Immature natural killer cell (primary cell): ENCODE results near the gene ITIH4. TPM values are rescaled to one million over a fixed set of nuclear protein-coding genes. Genes with fewer than 3 reads are reported as not detected.

Experiments
- DNase-seq, 3 donors: peaks; one replicate each; pipeline ENCODE4 v3.0.0; 2022; ENCODE audit warnings: mixed read lengths in 1 of 3
- H3K27ac Mint-ChIP-seq, 6 donors: one replicate each; pipeline ENCODE4 v1.8.0; 2020; ENCODE audit warnings: mixed read lengths in 6 of 6, mild to moderate bottlenecking in 5 of 6, inconsistent platforms in 4 of 6, moderate library complexity in 3 of 6
- H3K27me3 Mint-ChIP-seq, 3 donors: one replicate each; pipeline ENCODE4 v1.8.0; 2020 to 2021; ENCODE audit warnings: low read depth in 3 of 3, mild to moderate bottlenecking in 3 of 3, mixed read lengths in 3 of 3, moderate library complexity in 3 of 3, inconsistent platforms in 1 of 3
- H3K36me3 Mint-ChIP-seq, 3 donors: one replicate each; pipeline ENCODE4 v1.8.0; 2020; ENCODE audit warnings: mixed read lengths in 3 of 3, inconsistent platforms in 2 of 3, mild to moderate bottlenecking in 2 of 3
- H3K4me1 Mint-ChIP-seq, 2 donors: one replicate each; pipeline ENCODE4 v1.8.0; 2020; ENCODE audit warnings: inconsistent platforms in 2 of 2, mild to moderate bottlenecking in 2 of 2, mixed read lengths in 2 of 2, moderate library complexity in 1 of 2
- H3K4me3 Mint-ChIP-seq, 5 donors: one replicate each; pipeline ENCODE4 v1.8.0; 2020; ENCODE audit warnings: mild to moderate bottlenecking in 5 of 5, mixed read lengths in 5 of 5, inconsistent platforms in 3 of 5, moderate library complexity in 3 of 5
- H3K9me3 Mint-ChIP-seq, 6 donors: one replicate each; pipeline ENCODE4 v1.8.0; 2020; ENCODE audit warnings: mild to moderate bottlenecking in 6 of 6, mixed read lengths in 6 of 6, inconsistent platforms in 4 of 6, moderate library complexity in 3 of 6
- polyA plus RNA-seq, 3 donors: library from polyadenylated mRNA; unstranded; fragments of 300-500 nt; fragmentation: Illumina TruSeq; gene quantifications; one replicate each; pipeline ENCODE4 v1.2.3, GENCODE V29; 2021

Gene ITIH4
- polyA plus RNA-seq: under 1 TPM in 1 of 3 donors, not detected in 2; 0.71 TPM

DNA sequence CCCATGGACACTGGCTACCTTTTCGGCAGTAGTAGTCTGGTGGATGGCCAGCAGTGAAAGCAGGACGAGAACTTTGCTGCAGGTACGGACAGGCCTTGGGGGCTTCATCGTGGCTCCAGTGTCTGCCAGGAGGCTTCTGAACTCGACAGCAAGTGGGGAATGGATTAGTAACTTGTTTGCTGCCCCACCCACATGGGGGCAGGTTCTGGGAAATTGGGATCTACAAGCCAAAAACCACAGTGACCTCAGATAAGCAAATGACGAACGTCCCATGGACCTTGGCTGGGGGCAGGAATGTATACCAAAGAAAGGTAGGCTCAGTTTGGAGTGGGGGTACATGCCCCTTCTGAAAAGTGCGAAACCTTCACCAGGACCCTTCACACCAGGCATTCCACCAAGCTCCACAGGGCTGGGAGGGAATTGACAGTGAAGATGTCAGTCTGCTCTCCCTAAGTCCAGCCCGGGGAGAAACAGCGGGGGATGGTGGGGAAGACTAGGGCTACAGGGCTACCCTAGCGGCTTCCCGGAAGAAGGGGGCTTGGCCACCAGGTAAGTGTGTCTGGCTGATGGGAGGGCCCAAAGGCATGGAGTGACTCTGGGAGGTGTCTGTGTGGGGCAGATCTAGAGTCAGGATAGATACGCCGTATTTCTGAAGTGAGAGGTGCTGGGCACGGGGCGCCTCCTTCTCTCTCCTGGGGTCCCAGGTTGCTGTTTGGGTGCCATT is at the start of gene ITIH4:
Gene ITIH4 (minus strand): TSS at position 138 of the 724 bp plus-strand sequence. CDS start 30 bp downstream, at position 108.
- H3K9me3 Mint-ChIP-seq: no peaks in the 10 kb centered on the region
- peaks cover 0 to 4% (median 2%) of the 10 kb centered on the region in 3 donors for H3K27me3 Mint-ChIP-seq
- DNase-seq: no peak
- peaks cover 0 to 3% of the 10 kb centered on the region in 2 donors for H3K4me1 Mint-ChIP-seq
- no peak within 1 kb of the TSS for H3K27ac Mint-ChIP-seq
- H3K4me3 Mint-ChIP-seq: no peak within 1 kb of the TSS
- no peaks in the 10 kb centered on the region for H3K36me3 Mint-ChIP-seq

- peaks cover 4 to 11% (median 8%) of the 10 kb centered on the region in 3 donors for H3K36me3 Mint-ChIP-seq
- H3K27ac Mint-ChIP-seq: no peak overlapping the region
- H3K27me3 Mint-ChIP-seq: peaks cover 0 to 3% (median 3%) of the 10 kb centered on the region in 3 donors
- DNase-seq: no peak
- no peak overlapping the region for H3K4me3 Mint-ChIP-seq
- no peaks in the 10 kb centered on the region for H3K9me3 Mint-ChIP-seq
- peaks cover 17 to 34% of the 10 kb centered on the region in 2 donors for H3K4me1 Mint-ChIP-seq
Observed at GRCh38 chr3:52880047-52880446, 49.6 kb upstream of the ITIH4 start.

GRCh38 chr3:52879581-52879980 is 49.1 kb upstream of the ITIH4 start:
- H3K9me3 Mint-ChIP-seq: no peaks in the 10 kb centered on the region
- peak overlapping the region in 1 of 6 donors; percentile 2 for H3K27ac Mint-ChIP-seq
- no peak for DNase-seq
- H3K27me3 Mint-ChIP-seq: peaks cover 0 to 3% (median 3%) of the 10 kb centered on the region in 3 donors
- no peak overlapping the region for H3K4me3 Mint-ChIP-seq
- H3K36me3 Mint-ChIP-seq: peaks cover 0 to 8% (median 7%) of the 10 kb centered on the region in 3 donors
- H3K4me1 Mint-ChIP-seq: peaks cover 22 to 38% of the 10 kb centered on the region in 2 donors

GRCh38 chr3:52879090-52879489 is 48.6 kb upstream of the ITIH4 start:
- H3K9me3 Mint-ChIP-seq: no peaks in the 10 kb centered on the region
- peak overlapping the region in 1 of 6 donors; percentile 2 for H3K27ac Mint-ChIP-seq
- peaks cover 27 to 43% of the 10 kb centered on the region in 2 donors for H3K4me1 Mint-ChIP-seq

DNA sequence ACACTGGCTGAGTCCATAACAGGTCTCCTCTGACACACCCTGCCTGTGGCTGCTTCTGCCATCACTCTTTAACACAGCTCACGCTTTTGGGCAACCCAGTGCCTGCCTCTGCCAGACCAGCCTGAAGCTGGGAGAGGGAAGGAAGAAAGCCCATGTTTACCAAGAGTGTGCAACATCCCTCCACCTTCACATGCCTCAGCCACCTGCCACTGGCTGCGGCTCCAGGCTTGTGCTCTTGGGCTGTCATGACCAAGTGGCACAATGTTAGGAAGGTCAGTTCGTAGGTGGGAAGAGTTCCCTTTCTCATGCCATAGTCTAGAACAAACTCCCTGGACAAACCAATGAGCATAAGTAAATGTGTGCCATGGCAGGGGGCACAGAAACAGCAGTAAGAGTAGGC is 46.6 kb upstream of the ITIH4 start:
- Mint-ChIP-seq H3K27me3 (peaks cover 0 to 3% (median 2%) of the 10 kb centered on the region in 3 donors), H3K4me1 (peaks cover 36 to 50% of the 10 kb centered on the region in 2 donors)
- DNase-seq: no peak

More at GRCh38 chr3:52879090-52879489, 48.6 kb upstream of the ITIH4 start:
- DNase-seq: no peak
- Mint-ChIP-seq H3K36me3 (peaks cover 0 to 8% (median 7%) of the 10 kb centered on the region in 3 donors), H3K27me3 (peaks cover 0 to 3% (median 3%) of the 10 kb centered on the region in 3 donors), H3K4me3 (no peak overlapping the region)

DNA sequence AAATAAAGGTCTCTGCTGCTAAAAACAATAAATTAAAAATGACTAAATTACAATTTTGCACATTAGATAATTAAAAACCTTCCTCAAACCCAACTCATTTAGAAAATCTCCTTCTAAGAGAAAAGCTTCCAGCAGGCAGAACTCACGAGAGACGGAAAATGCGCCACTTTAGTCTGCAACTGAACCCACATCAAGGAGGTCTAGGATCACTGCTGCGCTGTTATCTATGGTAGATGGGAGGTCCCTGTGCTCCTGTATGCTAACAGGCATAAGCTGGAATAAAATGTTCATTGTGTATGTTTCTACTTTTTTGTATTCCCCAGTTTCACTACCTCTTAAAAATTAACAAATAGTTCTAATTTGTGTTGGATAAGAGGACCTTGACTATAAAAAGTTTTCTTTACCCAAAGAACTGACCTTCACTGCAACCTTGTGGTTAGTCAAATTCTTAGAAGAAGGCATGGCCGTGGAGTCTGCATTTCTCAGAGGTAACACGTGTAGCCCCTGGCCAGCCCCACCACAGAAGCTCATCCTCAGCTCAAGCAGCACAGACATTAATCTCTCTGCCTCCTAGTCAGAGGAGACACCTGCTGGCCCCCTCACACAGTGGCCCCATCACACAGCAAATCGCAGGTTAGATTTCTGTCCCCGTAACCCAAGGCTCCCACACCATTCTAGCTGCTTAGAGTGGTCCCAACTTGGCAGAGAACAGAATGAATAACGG is 44.6 kb upstream of the ITIH4 start:
- peaks cover 0 to 3% (median 0%) of the 10 kb centered on the region in 3 donors for H3K27me3 Mint-ChIP-seq
- DNase-seq: no peak
- H3K27ac Mint-ChIP-seq: peak overlapping the region in 4 of 6 donors; percentile 14 to 76 (median 62)
- peaks cover 0 to 7% (median 4%) of the 10 kb centered on the region in 3 donors for H3K36me3 Mint-ChIP-seq
- H3K9me3 Mint-ChIP-seq: no peaks in the 10 kb centered on the region
- H3K4me1 Mint-ChIP-seq: peaks cover 42 to 60% of the 10 kb centered on the region in 2 donors
- H3K4me3 Mint-ChIP-seq: peak overlapping the region; percentile 1 to 66 (median 49)

More for the DNA sequence above, 46.6 kb upstream of the ITIH4 start:
- Mint-ChIP-seq H3K36me3 (peaks cover 0 to 8% (median 7%) of the 10 kb centered on the region in 3 donors), H3K27ac (no peak overlapping the region), H3K4me3 (no peak overlapping the region), H3K9me3 (no peaks in the 10 kb centered on the region)

DNA sequence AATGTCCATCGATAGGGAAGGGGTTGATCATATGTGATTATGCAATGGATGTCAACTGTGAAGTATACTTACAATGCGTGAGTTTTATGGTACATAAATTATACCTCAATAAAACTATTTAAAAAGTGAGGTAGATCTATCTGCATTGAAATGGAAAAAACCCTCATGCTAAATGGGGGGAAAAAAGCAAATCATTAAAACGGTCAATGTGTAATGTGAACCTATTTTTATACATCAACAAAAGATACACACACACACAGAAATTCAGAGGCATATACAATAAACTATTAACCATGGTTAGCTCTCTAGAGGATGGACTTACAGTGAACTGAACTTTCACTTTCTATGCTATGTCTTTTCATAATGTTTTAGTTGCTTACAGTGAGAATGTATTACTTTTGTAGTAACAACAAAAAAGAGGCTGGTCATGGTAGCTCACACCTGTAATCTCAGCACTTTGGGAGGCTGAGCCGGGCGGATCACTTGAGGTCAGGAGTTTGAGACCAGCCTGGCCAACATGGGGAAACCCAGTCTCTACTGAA is 43.8 kb upstream of the ITIH4 start:
- peak overlapping the region; percentile 1 to 62 (median 47) for H3K4me3 Mint-ChIP-seq
- peaks cover 0 to 3% (median 1%) of the 10 kb centered on the region in 3 donors for H3K27me3 Mint-ChIP-seq
- DNase-seq: no peak
- H3K27ac Mint-ChIP-seq: peak overlapping the region in 3 of 6 donors; percentile 14 to 53 (median 24)
- H3K9me3 Mint-ChIP-seq: no peaks in the 10 kb centered on the region
- peaks cover 46 to 67% of the 10 kb centered on the region in 2 donors for H3K4me1 Mint-ChIP-seq
- peaks cover 0 to 6% (median 3%) of the 10 kb centered on the region in 3 donors for H3K36me3 Mint-ChIP-seq

DNA sequence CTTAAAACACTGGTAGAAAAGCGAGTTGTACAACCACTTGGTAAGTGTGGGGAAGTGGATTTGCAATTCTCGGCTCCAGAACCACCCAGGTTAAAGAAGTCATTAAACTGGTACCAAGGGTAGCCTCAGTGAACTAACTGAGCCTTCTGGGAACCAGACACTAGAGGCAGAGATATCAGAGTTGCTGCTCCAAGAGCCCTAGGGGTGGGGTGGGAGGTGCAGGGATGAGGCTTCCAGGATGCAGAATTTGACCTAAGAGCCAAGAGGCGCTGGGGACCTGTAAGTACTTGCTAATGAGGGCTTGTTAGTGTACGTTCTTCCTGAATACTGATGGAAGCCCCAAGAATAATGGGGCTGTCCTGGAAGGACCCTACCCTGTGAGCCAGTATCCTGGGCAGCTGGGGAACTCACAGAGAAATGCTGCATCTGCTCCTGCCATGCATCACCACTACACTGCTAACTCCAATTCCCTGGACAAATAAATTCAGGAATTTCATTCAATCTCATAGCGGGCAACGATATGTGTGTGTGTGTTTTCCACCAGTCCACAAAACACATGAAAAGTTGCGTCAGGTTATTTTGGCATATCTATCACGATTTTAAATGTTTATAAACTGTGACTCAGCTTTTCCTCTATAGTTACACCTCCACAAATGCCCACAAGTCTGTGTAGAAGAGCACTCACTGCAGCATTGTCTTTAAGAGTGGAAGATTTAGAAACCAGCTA is 43.1 kb upstream of the ITIH4 start:
- H3K9me3 Mint-ChIP-seq: no peaks in the 10 kb centered on the region
- no peak overlapping the region for H3K4me3 Mint-ChIP-seq
- DNase-seq: no peak
- peak overlapping the region in 1 of 6 donors; percentile 17 for H3K27ac Mint-ChIP-seq
- peaks cover 46 to 62% of the 10 kb centered on the region in 2 donors for H3K4me1 Mint-ChIP-seq
- H3K27me3 Mint-ChIP-seq: peaks cover 0 to 3% (median 1%) of the 10 kb centered on the region in 3 donors
- H3K36me3 Mint-ChIP-seq: no peaks in the 10 kb centered on the region

GRCh38 chr3:52872245-52872644 is 41.8 kb upstream of the ITIH4 start:
- DNase-seq: no peak
- no peak overlapping the region for H3K4me3 Mint-ChIP-seq
- H3K36me3 Mint-ChIP-seq: no peaks in the 10 kb centered on the region
- no peak overlapping the region for H3K27ac Mint-ChIP-seq
- H3K9me3 Mint-ChIP-seq: no peaks in the 10 kb centered on the region
- H3K4me1 Mint-ChIP-seq: peaks cover 46 to 61% of the 10 kb centered on the region in 2 donors
- peaks cover 0 to 3% (median 1%) of the 10 kb centered on the region in 3 donors for H3K27me3 Mint-ChIP-seq

GRCh38 chr3:52871761-52872160 is 41.3 kb upstream of the ITIH4 start:
- DNase-seq: no peak
- H3K36me3 Mint-ChIP-seq: no peaks in the 10 kb centered on the region
- no peaks in the 10 kb centered on the region for H3K9me3 Mint-ChIP-seq
- H3K4me1 Mint-ChIP-seq: peaks cover 46 to 61% of the 10 kb centered on the region in 2 donors
- no peak overlapping the region for H3K4me3 Mint-ChIP-seq
- H3K27me3 Mint-ChIP-seq: peaks cover 0 to 3% (median 1%) of the 10 kb centered on the region in 3 donors
- peak overlapping the region in 1 of 6 donors; percentile 18 for H3K27ac Mint-ChIP-seq

- no peaks in the 10 kb centered on the region for H3K9me3 Mint-ChIP-seq
- H3K27ac Mint-ChIP-seq: no peak overlapping the region
- peaks cover 0 to 6% (median 1%) of the 10 kb centered on the region in 3 donors for H3K27me3 Mint-ChIP-seq
- no peak overlapping the region for H3K4me3 Mint-ChIP-seq
- no peak for DNase-seq
- peaks cover 4 to 8% (median 7%) of the 10 kb centered on the region in 3 donors for H3K36me3 Mint-ChIP-seq
- H3K4me1 Mint-ChIP-seq: peaks cover 37 to 48% of the 10 kb centered on the region in 2 donors
Observed at GRCh38 chr3:52870471-52870870, 40.0 kb upstream of the ITIH4 start.

- Mint-ChIP-seq H3K27ac (no peak overlapping the region), H3K4me3 (no peak overlapping the region), H3K36me3 (peaks cover 16 to 27% (median 16%) of the 10 kb centered on the region in 3 donors), H3K27me3 (peaks cover 0 to 3% (median 1%) of the 10 kb centered on the region in 3 donors), H3K4me1 (peaks cover 11 to 27% of the 10 kb centered on the region in 2 donors), H3K9me3 (peaks cover 0 to 9% (median 3%) of the 10 kb centered on the region in 6 donors)
- DNase-seq: no peak
Observed at GRCh38 chr3:52866427-52866826, 36.0 kb upstream of the ITIH4 start.

DNA sequence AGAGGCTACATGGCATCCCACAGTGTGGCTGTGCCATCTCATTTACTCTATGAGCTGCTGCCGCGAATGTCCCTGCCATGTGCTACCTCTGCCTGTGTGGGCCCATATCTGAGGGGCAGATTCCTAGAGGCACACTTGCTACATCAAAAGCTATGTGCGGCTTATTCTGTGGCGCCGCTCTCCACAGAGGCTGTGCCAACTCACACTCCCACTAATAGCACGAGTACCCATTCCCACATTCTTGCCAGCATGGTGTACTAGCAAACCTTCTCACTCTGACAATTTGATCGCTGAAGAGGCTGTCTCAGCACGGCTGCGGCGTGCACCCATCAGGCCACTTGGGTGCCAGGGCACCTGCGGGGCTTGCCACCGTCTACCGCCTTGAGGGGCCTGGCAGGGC is 35.5 kb upstream of the ITIH4 start:
- Mint-ChIP-seq H3K36me3 (peaks cover 16 to 27% (median 16%) of the 10 kb centered on the region in 3 donors), H3K27ac (no peak overlapping the region), H3K9me3 (peaks cover 0 to 9% (median 3%) of the 10 kb centered on the region in 6 donors), H3K4me3 (no peak overlapping the region), H3K4me1 (peaks cover 11 to 25% of the 10 kb centered on the region in 2 donors), H3K27me3 (peaks cover 0 to 4% (median 3%) of the 10 kb centered on the region in 3 donors)
- DNase-seq: no peak
